T-cell (primary cell): Measurements from ENCODE around the gene BTRC. TPM values are rescaled to one million over a fixed set of nuclear protein-coding genes. Genes with fewer than 3 reads are reported as not detected.
A peak's percentile ranks its signal among the peaks of the same experiment; 100 is the strongest.

Experiments
- ATAC-seq, 4 experiments: fragments of 200-7000 bp in 3 of 4; fragments of 150-1000 bp in 1 of 4; cut with Tn5 transposase; replicated peaks in 1 of 4; 1 replicate in 3 of 4; 2 replicates in 1 of 4; pipeline ENCODE4 v1.10.0; 2021; ENCODE audit warnings: moderate library complexity in 3 of 4, mild to moderate bottlenecking in 2 of 4, moderate number of reproducible peaks in 1 of 4
- CTCF ChIA-PET, 2 donors: fragments of 300-600 bp; sonication (Branson Sonifier 250); formaldehyde crosslinking; loops; one replicate each; lab custom pipeline; 2022; ENCODE audit warnings: antibody characterized with exemption in 2 of 2; lab: Charles Lee
- POLR2A ChIA-PET, 2 donors: fragments of 300-600 bp; sonication (Branson Sonifier 250); formaldehyde crosslinking; loops; one replicate each; lab custom pipeline; 2022; ENCODE audit warnings: antibody characterized with exemption in 2 of 2; lab: Charles Lee
- DNase-seq, 35 experiments: peaks; one replicate each; pipeline versions ENCODE4 v3.0.0 to v3.0.0-alpha.2; 2013 to 2023
- H3K27ac ChIP-seq: one replicate; pipeline ENCODE4 v1.5.1; 2013; ENCODE audit warnings: low read length
- H3K27me3 ChIP-seq, 2 experiments: replicated peaks in 1 of 2; 1 replicate in 1 of 2; 2 replicates in 1 of 2; pipeline versions ENCODE4 v1.6.1 to v1.7.0; 2013; ENCODE audit warnings: low read length in 1 of 2, mixed read lengths in 1 of 2; ENCODE audit not compliant: control insufficient read depth in 2 of 2, insufficient read depth in 2 of 2; ENCODE audit errors: extremely low read depth in 1 of 2
- H3K36me3 ChIP-seq, 2 donors: 1 replicate in 1 of 2; 2 replicates in 1 of 2; pipeline versions ENCODE4 v1.6.1 to v1.7.0; 2013; ENCODE audit warnings: low read length in 1 of 2; ENCODE audit not compliant: control insufficient read depth in 2 of 2, insufficient read depth in 1 of 2; ENCODE audit errors: extremely low read depth in 1 of 2
- H3K4me1 ChIP-seq, 2 experiments: 1 replicate in 1 of 2; 2 replicates in 1 of 2; pipeline versions ENCODE4 v1.6.1 to v1.7.0; 2013; ENCODE audit warnings: low read length in 2 of 2, mixed read lengths in 1 of 2; ENCODE audit not compliant: insufficient read depth in 2 of 2, control insufficient read depth in 1 of 2; ENCODE audit errors: extremely low read depth in 1 of 2
- H3K4me3 ChIP-seq, 2 donors: 1 replicate in 1 of 2; 2 replicates in 1 of 2; pipeline versions ENCODE4 v1.5.1 to v1.7.0; 2013; ENCODE audit warnings: mild to moderate bottlenecking in 2 of 2, low read length in 1 of 2, moderate library complexity in 1 of 2; ENCODE audit not compliant: control insufficient read depth in 1 of 2; ENCODE audit errors: extremely low read depth in 1 of 2
- H3K9me3 ChIP-seq: 2 replicates; pipeline ENCODE4 v1.7.0; 2013
- H3K27ac Mint-ChIP-seq, 2 donors: one replicate each; pipeline ENCODE4 v1.8.0; 2020 to 2021; ENCODE audit warnings: mild to moderate bottlenecking in 2 of 2, mixed read lengths in 2 of 2
- H3K27me3 Mint-ChIP-seq, 2 donors: one replicate each; pipeline ENCODE4 v1.8.0; 2021 to 2022; ENCODE audit warnings: mixed read lengths in 2 of 2
- H3K36me3 Mint-ChIP-seq: one replicate; pipeline ENCODE4 v1.8.0; 2021; ENCODE audit warnings: mixed read lengths
- H3K4me1 Mint-ChIP-seq, 3 donors: one replicate each; pipeline ENCODE4 v1.8.0; 2020 to 2022; ENCODE audit warnings: mixed read lengths in 3 of 3, mild to moderate bottlenecking in 1 of 3
- H3K4me3 Mint-ChIP-seq, 3 donors: one replicate each; pipeline ENCODE4 v1.8.0; 2020 to 2022; ENCODE audit warnings: mild to moderate bottlenecking in 3 of 3, mixed read lengths in 3 of 3, moderate library complexity in 3 of 3
- H3K9me3 Mint-ChIP-seq, 3 donors: one replicate each; pipeline ENCODE4 v1.8.0; 2020 to 2022; ENCODE audit warnings: mixed read lengths in 3 of 3
- WGBS: methylation state at CpG from one replicate; pipeline ENCODE4 v1.1.5; 2013; ENCODE audit warnings: missing lambda C conversion rate; ENCODE audit not compliant: insufficient coverage; 5-methylcytosine and 5-hydroxymethylcytosine counted together
- total RNA-seq, 35 experiments: library from RNA in 6 of 35; stranded (reverse) in 6 of 35; fragments of 120-200 nt in 1 of 35; gene quantifications; one replicate each; pipeline versions ENCODE4 v1.2.1 to v1.2.4 and lab custom pipeline; 2013 to 2026

BTRC gene
- total RNA-seq, 5 donors from 2014 or later (not counting 1 experiment from before 2014, with no cell fraction given), result 15.7 to 23.2 (median 17.3) TPM

DNA sequence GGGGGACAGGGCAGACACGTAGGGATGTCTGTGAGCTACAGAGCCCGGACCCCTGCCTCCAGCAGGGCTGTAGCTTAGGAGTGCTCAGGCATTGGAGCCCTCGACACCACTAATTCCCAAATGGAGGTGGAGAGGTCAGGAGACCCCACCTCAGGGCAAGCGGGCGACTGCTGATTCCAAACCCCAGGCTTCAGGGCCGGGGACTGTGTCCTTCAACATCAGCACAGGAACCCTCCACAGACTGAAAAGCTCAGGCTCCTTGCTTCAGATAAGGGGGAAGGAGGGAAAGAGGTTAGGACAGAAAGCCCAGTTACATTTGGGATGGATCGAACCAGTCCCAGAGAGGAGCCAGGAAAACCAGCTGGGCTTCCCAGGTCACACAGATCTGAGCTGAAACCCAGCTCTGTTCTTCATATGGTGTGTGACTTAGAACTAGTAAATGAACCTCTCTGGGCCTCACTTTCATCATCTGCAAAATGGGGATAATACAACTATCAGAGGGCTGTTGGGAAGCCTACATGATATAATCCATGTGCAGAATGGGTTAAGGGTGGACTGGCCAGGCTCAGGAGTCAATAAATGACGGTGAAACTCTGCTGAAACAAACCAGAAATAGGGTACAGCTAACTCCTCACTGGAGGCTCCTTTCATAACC is 217.4 kb downstream of the BTRC start:
- no peak overlapping the region for H3K27ac Mint-ChIP-seq
- POLR2A ChIA-PET, result no interaction called here
- WGBS, result no CpG with 5 or more reads among the region's 8 CpGs

DNA sequence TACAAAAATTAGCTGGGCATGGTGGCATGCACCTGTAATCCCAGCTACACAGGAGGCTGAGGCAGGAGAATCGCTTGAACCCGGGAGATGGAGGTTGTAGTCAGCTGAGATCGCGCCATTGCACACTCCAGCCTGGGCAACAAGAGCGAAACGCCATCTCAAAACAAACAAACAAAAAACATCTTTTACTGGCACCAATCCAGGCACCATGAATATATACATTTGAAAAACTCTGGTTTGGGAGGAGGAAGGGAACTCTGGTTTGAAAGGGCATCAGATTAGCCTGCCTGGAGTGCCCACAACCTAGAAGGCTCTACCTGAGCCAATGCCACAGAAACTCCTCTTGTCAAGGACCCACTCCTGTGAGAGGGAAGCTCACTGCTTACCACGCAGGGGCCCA is 218.2 kb downstream of the BTRC start:
- Histone ChIP-seq H3K27ac (no peak overlapping the region), H3K9me3 (no peaks in the 10 kb centered on the region), H3K36me3 (no peaks in the 10 kb centered on the region), H3K4me3 (no peak overlapping the region), H3K4me1 (peaks cover 7 to 20% of the 10 kb centered on the region in 2 experiments), H3K27me3 (peaks cover 5 to 36% of the 10 kb centered on the region in 2 experiments)
- H3K27me3 Mint-ChIP-seq, result peaks cover 22 to 26% of the 10 kb centered on the region in 2 donors
- H3K4me3 Mint-ChIP-seq, result no peak overlapping the region
- no peak overlapping the region for H3K27ac Mint-ChIP-seq
- CTCF ChIA-PET, result interaction anchor here (0.6 to 1.4 kb wide), 3 partner anchors 34 to 358 kb away, joined by 3 to 6 read pairs (median 3); no protein-coding TSS in a partner anchor
- POLR2A ChIA-PET, result no interaction called here
- DNase-seq (no peak), ATAC-seq (no peak)
- no CpG with 5 or more reads among the region's 7 CpGs for WGBS
- H3K9me3 Mint-ChIP-seq, result peaks cover 0 to 2% (median 0%) of the 10 kb centered on the region in 3 donors
- peaks cover 8 to 12% (median 12%) of the 10 kb centered on the region in 3 donors for H3K4me1 Mint-ChIP-seq
- H3K36me3 Mint-ChIP-seq, result peaks cover 1% of the 10 kb centered on the region

More for the DNA sequence above, 217.4 kb downstream of the BTRC start:
- ATAC-seq (no peak), DNase-seq (no peak)
- peak overlapping the region in 1 of 3 donors; percentile 34 for H3K4me3 Mint-ChIP-seq
- no peaks in the 10 kb centered on the region for H3K9me3 ChIP-seq
- peaks cover 11 to 14% (median 12%) of the 10 kb centered on the region in 3 donors for H3K4me1 Mint-ChIP-seq
- H3K4me1 ChIP-seq, result peaks cover 7 to 25% of the 10 kb centered on the region in 2 experiments
- peaks cover 9 to 41% of the 10 kb centered on the region in 2 experiments for H3K27me3 ChIP-seq
- CTCF ChIA-PET, result interaction anchor here (0.6 to 1.4 kb wide), 5 partner anchors 25 to 358 kb away, joined by 3 to 6 read pairs (median 3); no protein-coding TSS in a partner anchor
- H3K27ac ChIP-seq, result no peak overlapping the region
- no peak overlapping the region for H3K4me3 ChIP-seq
- H3K27me3 Mint-ChIP-seq, result peaks cover 27 to 30% of the 10 kb centered on the region in 2 donors
- peaks cover 0 to 2% (median 0%) of the 10 kb centered on the region in 3 donors for H3K9me3 Mint-ChIP-seq
- H3K36me3 ChIP-seq, result no peaks in the 10 kb centered on the region
- no peaks in the 10 kb centered on the region for H3K36me3 Mint-ChIP-seq

DNA sequence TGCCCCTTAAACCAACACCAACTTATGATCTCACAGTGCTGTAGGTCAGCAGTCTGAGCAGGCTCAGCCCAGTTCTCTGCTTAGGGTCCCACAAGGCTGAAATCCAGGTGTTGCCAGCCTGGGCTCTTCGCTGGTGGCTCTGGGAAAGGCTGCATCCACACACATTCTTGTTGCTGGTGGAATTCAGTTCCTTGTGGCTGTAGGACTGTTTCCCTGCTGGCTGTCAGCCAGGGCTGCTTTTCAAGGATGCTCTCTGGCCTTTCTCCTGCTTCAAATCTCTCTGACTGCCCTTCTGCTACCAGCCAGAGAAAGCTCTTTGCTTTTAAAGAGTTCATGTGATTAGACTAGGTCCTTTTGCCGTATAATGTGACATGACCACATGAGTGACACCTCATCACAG is 218.8 kb downstream of the BTRC start:
- Mint-ChIP-seq H3K4me1 (peaks cover 8 to 12% (median 10%) of the 10 kb centered on the region in 3 donors), H3K4me3 (no peak overlapping the region), H3K9me3 (peaks cover 0 to 2% (median 0%) of the 10 kb centered on the region in 3 donors), H3K36me3 (peaks cover 3% of the 10 kb centered on the region), H3K27me3 (peaks cover 16 to 20% of the 10 kb centered on the region in 2 donors), H3K27ac (no peak overlapping the region)
- Histone ChIP-seq H3K4me1 (peaks cover 7 to 20% of the 10 kb centered on the region in 2 experiments), H3K4me3 (no peak overlapping the region), H3K36me3 (no peaks in the 10 kb centered on the region), H3K27me3 (peaks cover 3 to 33% of the 10 kb centered on the region in 2 experiments), H3K27ac (no peak overlapping the region), H3K9me3 (no peaks in the 10 kb centered on the region)
- CTCF ChIA-PET, result interaction anchor here in 1 of 2 donors (0.6 kb wide), 1 partner anchor 360 kb away, joined by 3 read pairs; no protein-coding TSS in a partner anchor
- no peak for DNase-seq
- ATAC-seq, result no peak
- WGBS, result 100% methylated on average over 1 of the region's 2 CpGs
- POLR2A ChIA-PET, result no interaction called here

DNA sequence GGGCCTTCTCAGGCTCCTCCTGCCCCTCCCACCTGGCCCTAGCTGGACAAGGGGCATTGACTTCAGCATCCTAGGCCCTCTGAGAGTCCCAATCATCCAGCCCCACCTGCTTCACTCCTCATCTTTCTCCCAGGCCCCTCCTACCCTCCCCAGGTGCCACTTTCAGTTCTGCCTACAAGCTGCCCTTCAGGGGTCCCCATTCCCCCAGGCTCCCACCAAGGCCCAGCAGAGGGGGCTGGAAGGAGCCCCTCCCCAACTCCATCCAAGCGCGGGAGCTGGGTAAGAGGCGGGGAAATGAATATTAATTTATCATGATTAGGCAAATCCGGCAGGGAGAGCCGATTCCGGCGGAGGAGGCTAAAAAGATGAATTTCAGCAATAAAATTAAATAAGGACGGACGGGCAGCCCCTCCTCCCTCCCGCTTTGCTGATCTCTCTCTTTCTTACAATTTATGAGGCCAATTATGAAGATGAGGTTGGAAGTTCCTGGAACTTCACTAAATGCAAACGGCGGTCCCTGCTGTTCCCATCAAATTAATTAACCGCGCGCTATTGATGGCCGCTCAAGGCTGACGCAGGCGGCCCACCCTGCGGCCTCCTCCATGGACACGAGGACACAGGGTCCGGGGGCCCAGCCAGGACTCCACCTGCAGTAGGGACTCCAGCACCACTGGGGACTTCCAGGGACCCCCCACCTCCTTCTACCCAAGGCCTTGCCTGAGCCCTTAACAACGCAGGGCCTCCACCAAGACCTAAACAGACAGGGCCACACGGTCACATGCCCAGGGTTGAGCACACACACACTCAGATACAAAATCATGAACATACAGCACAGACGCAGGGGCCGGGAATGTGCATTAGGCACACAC is 220.2 kb downstream of the BTRC start:
- H3K4me3 Mint-ChIP-seq, result no peak overlapping the region
- H3K27me3 Mint-ChIP-seq, result peaks cover 5 to 8% of the 10 kb centered on the region in 2 donors
- peaks cover 8 to 12% (median 9%) of the 10 kb centered on the region in 3 donors for H3K4me1 Mint-ChIP-seq
- POLR2A ChIA-PET, result no interaction called here
- H3K27ac Mint-ChIP-seq, result no peak overlapping the region
- Histone ChIP-seq H3K27ac (no peak overlapping the region), H3K9me3 (no peaks in the 10 kb centered on the region), H3K36me3 (peaks cover 6% of the 10 kb centered on the region in 2 donors), H3K4me3 (no peak overlapping the region), H3K4me1 (peaks cover 7 to 19% of the 10 kb centered on the region in 2 experiments), H3K27me3 (peaks cover 0 to 19% of the 10 kb centered on the region in 2 experiments)
- CTCF ChIA-PET, result no interaction called here
- peaks cover 0 to 2% (median 0%) of the 10 kb centered on the region in 3 donors for H3K9me3 Mint-ChIP-seq
- ATAC-seq, result no peak
- DNase-seq, result no peak
- 94% methylated on average over 15 of the region's 25 CpGs for WGBS
- peaks cover 9% of the 10 kb centered on the region for H3K36me3 Mint-ChIP-seq

GRCh38 chr10:101575091-101575490 is 221.1 kb downstream of the BTRC start:
- WGBS, result 100% methylated on average over 2 of the region's 3 CpGs
- ATAC-seq, result no peak
- DNase-seq, result no peak
- Mint-ChIP-seq H3K9me3 (peaks cover 0 to 2% (median 0%) of the 10 kb centered on the region in 3 donors), H3K27me3 (no peaks in the 10 kb centered on the region), H3K4me1 (peaks cover 0 to 6% (median 3%) of the 10 kb centered on the region in 3 donors), H3K4me3 (no peak overlapping the region), H3K36me3 (peaks cover 12% of the 10 kb centered on the region), H3K27ac (no peak overlapping the region)
- CTCF ChIA-PET, result interaction anchor here in 1 of 2 donors (0.5 kb wide), 1 partner anchor 48 kb away, joined by 5 read pairs; no protein-coding TSS in a partner anchor
- Histone ChIP-seq H3K27ac (no peak overlapping the region), H3K27me3 (peaks cover 0 to 10% of the 10 kb centered on the region in 2 experiments), H3K4me1 (peaks cover 4 to 9% of the 10 kb centered on the region in 2 experiments), H3K36me3 (peaks cover 6 to 15% of the 10 kb centered on the region in 2 donors), H3K9me3 (no peaks in the 10 kb centered on the region), H3K4me3 (no peak overlapping the region)
- POLR2A ChIA-PET, result interaction anchor here in 1 of 2 donors (0.6 kb wide), 1 partner anchor 331 kb away, joined by 3 read pairs; no protein-coding TSS in a partner anchor
